Hepatocyte (in vitro differentiated cells): ENCODE measurements around the gene ARL8B. TPM values are rescaled to one million over a fixed set of nuclear protein-coding genes. Genes with fewer than 3 reads are reported as not detected.

Experiments
- DNase-seq: peaks from one replicate; pipeline ENCODE4 v3.0.0-alpha.2; 2016; ENCODE audit warnings: low spot score
- H2AFZ ChIP-seq: fragments of 200-600 bp; sonication (generic); 2 replicates; pipeline ENCODE4 v1.6.0; 2016; ENCODE audit warnings: antibody characterized with exemption, mild to moderate bottlenecking
- H3K27ac ChIP-seq: fragments of 200-600 bp; sonication (generic); 2 replicates; pipeline ENCODE4 v1.5.1; 2016; ENCODE audit warnings: mild to moderate bottlenecking
- H3K27me3 ChIP-seq: fragments of 200-600 bp; sonication (generic); 2 replicates; pipeline ENCODE4 v1.6.1; 2016
- H3K36me3 ChIP-seq: fragments of 200-600 bp; sonication (generic); replicated peaks from 2 replicates; pipeline ENCODE4 v1.5.1; 2016; ENCODE audit warnings: low read depth; ENCODE audit not compliant: insufficient read depth
- H3K4me1 ChIP-seq: fragments of 200-600 bp; sonication (generic); 2 replicates; pipeline ENCODE4 v1.5.1; 2016; ENCODE audit warnings: mild to moderate bottlenecking, moderate library complexity; ENCODE audit not compliant: insufficient read depth
- H3K4me2 ChIP-seq: fragments of 200-600 bp; sonication (generic); 2 replicates; pipeline ENCODE4 v1.6.0; 2016
- H3K4me3 ChIP-seq: fragments of 200-600 bp; sonication (generic); 2 replicates; pipeline ENCODE4 v1.5.1; 2016; ENCODE audit warnings: mild to moderate bottlenecking
- H3K79me2 ChIP-seq: fragments of 200-600 bp; sonication (generic); 2 replicates; pipeline ENCODE4 v1.6.0; 2017; ENCODE audit warnings: mild to moderate bottlenecking
- H3K9me2 ChIP-seq: fragments of 200-600 bp; sonication (generic); replicated peaks from 2 replicates; pipeline ENCODE4 v1.6.0; 2017; ENCODE audit warnings: mild to moderate bottlenecking; ENCODE audit not compliant: insufficient read depth
- H3K9me3 ChIP-seq: fragments of 200-600 bp; sonication (generic); 2 replicates; pipeline ENCODE4 v1.5.1; 2016; ENCODE audit warnings: low read depth, mild to moderate bottlenecking
- H4K20me1 ChIP-seq: fragments of 200-600 bp; sonication (generic); 2 replicates; pipeline ENCODE4 v1.6.0; 2016; ENCODE audit warnings: mild to moderate bottlenecking; ENCODE audit not compliant: insufficient read depth, poor library complexity, severe bottlenecking
- EZH2 ChIP-seq: fragments of 200-600 bp; sonication (generic); IDR thresholded peaks from 2 replicates; pipeline ENCODE4 v1.6.1; 2016; ENCODE audit warnings: antibody characterized with exemption, mild to moderate bottlenecking, borderline replicate concordance
- EZH2phosphoT487 ChIP-seq: fragments of 200-600 bp; sonication (generic); IDR thresholded peaks from one replicate; pipeline ENCODE4 v1.6.1; 2018; ENCODE audit warnings: antibody characterized with exemption, mild to moderate bottlenecking, low read depth, moderate library complexity; ENCODE audit not compliant: unreplicated experiment, severe bottlenecking
- WGBS: methylation state at CpG from one replicate; pipeline ENCODE4 v1.1.6; 2016; ENCODE audit warnings: low lambda C conversion rate; ENCODE audit errors: missing lambda C conversion rate; 5-methylcytosine and 5-hydroxymethylcytosine counted together
- polyA plus RNA-seq: library from polyadenylated mRNA; unstranded; fragments of >200 nt; fragmentation: Nextera tagmentation; extraction: Ambion mirVana; gene quantifications from 2 replicates; pipeline ENCODE4 v1.2.1, GENCODE V29; 2016
- total RNA-seq: library from RNA; depleted of rRNA; stranded (reverse); fragments of >200 nt; gene quantifications from 2 replicates; pipeline ENCODE4 v1.2.3, GENCODE V29; 2014
- TF ChIP-seq, protein P1 (sequence below): fragments of 200-600 bp; sonication (generic); IDR thresholded peaks from 2 replicates; pipeline ENCODE4 v1.5.1; 2016; ENCODE audit warnings: antibody characterized with exemption, mild to moderate bottlenecking; ENCODE audit not compliant: poor library complexity

Gene ARL8B
- total and polyA plus RNA-seq, 2 experiments from 2014 or later: 58.1 to 94.4 TPM

DNA sequence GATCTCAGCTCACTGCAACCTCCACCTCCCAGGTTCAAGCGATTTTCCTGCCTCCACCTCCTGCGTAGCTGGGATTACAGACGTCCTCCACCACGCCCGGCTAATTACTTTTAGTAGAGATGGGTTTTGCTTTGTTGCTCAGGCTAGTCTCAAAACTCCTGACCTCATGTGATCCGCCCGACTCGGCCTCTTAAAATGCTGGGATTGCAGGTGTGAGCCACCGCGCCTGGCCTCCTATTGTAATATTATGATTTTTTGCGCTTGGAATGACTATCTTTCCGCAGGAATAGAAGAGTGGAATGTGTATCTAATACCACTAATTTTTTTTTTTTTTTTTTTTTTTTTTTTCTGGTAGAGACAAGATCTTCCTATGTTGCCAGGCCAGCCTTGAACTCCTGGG lies 1.8 kb downstream of the ARL8B start:
- Histone ChIP-seq H3K27ac (peak overlapping the region; percentile 97), H3K4me3 (peak overlapping the region; percentile 95), H3K4me2 (peak overlapping the region; percentile 74), H3K9me3 (no peaks in the 10 kb centered on the region), H4K20me1 (peaks cover 48% of the 10 kb centered on the region), H3K79me2 (peaks cover 68% of the 10 kb centered on the region), H3K4me1 (peaks cover 16% of the 10 kb centered on the region), H3K36me3 (no peaks in the 10 kb centered on the region), H2AFZ (no peak overlapping the region), H3K9me2 (no peaks in the 10 kb centered on the region), H3K27me3 (no peaks in the 10 kb centered on the region)
- TF ChIP-seq, protein P1, sequence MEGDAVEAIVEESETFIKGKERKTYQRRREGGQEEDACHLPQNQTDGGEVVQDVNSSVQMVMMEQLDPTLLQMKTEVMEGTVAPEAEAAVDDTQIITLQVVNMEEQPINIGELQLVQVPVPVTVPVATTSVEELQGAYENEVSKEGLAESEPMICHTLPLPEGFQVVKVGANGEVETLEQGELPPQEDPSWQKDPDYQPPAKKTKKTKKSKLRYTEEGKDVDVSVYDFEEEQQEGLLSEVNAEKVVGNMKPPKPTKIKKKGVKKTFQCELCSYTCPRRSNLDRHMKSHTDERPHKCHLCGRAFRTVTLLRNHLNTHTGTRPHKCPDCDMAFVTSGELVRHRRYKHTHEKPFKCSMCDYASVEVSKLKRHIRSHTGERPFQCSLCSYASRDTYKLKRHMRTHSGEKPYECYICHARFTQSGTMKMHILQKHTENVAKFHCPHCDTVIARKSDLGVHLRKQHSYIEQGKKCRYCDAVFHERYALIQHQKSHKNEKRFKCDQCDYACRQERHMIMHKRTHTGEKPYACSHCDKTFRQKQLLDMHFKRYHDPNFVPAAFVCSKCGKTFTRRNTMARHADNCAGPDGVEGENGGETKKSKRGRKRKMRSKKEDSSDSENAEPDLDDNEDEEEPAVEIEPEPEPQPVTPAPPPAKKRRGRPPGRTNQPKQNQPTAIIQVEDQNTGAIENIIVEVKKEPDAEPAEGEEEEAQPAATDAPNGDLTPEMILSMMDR: no peak
- TF ChIP-seq EZH2 (no peak), EZH2phosphoT487 (no peak)
- 80% methylated on average over 12 of the region's 12 CpGs for WGBS
- no peak for DNase-seq

DNA sequence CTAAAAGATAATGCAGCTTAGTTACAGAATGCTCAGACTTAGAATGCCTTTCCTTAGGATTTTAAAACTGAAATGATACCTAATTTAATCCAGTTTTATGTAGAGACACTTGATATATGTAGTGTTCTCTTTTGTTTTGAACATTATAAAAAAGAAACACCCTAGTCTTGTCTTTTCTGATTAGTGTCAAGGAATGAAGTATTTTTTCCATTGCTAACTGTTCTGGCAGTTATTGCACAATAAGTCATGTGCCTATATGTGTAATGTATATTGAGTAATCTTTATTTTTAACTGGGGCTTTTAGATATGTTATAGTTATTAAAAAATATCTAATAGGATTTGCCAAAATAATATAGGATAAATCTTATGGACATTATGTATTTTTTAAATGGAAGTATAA lies 4.5 kb downstream of the ARL8B start:
- no peaks in the 10 kb centered on the region for H3K27me3 ChIP-seq
- peaks cover 94% of the 10 kb centered on the region for H3K79me2 ChIP-seq
- H4K20me1 ChIP-seq: peaks cover 74% of the 10 kb centered on the region
- no peaks in the 10 kb centered on the region for H3K36me3 ChIP-seq
- H2AFZ ChIP-seq: no peak overlapping the region
- peak overlapping the region; percentile 49 for H3K27ac ChIP-seq
- H3K4me2 ChIP-seq: peak overlapping the region; percentile 74
- H3K4me3 ChIP-seq: no peak overlapping the region
- peak; percentile 17 for DNase-seq
- TF ChIP-seq, protein P1: no peak
- TF ChIP-seq EZH2phosphoT487 (no peak), EZH2 (no peak)
- peaks cover 16% of the 10 kb centered on the region for H3K4me1 ChIP-seq
- H3K9me3 ChIP-seq: no peaks in the 10 kb centered on the region
- no peaks in the 10 kb centered on the region for H3K9me2 ChIP-seq

DNA sequence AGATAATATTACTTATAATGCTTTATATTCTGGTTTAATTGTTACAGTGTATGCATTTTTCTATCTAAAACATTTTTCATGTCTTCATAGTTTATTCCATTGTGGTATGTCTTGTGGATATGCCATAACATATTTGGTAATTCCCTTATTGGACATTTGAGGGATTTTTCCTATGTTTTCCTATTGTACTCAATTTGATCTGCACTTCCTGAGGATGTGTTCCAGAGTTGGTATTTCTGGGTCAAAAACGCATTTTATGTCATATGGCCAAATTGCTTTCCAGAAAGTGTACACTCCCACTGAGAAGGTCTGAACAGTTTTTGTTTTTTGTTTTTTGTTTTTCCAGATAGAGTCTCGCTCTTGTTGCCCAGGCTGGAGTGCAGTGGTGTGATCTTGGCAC lies 6.8 kb downstream of the ARL8B start:
- Histone ChIP-seq H3K9me2 (no peaks in the 10 kb centered on the region), H3K4me2 (no peak overlapping the region), H3K27me3 (no peaks in the 10 kb centered on the region), H3K4me1 (peaks cover 16% of the 10 kb centered on the region), H3K4me3 (no peak overlapping the region), H3K27ac (no peak overlapping the region), H4K20me1 (peaks cover 94% of the 10 kb centered on the region), H3K79me2 (peaks cover 100% of the 10 kb centered on the region), H3K9me3 (no peaks in the 10 kb centered on the region), H3K36me3 (no peaks in the 10 kb centered on the region), H2AFZ (no peak overlapping the region)
- TF ChIP-seq, protein P1: no peak
- 94% methylated on average over 2 of the region's 2 CpGs for WGBS
- DNase-seq: no peak
